Neural cell (in vitro differentiated cells): Measurements from ENCODE around the gene ZNF524. TPM values are rescaled to one million over a fixed set of nuclear protein-coding genes. Genes with fewer than 3 reads are reported as not detected.
A peak's percentile ranks its signal among the peaks of the same experiment; 100 is the strongest.

ENCODE experiments used
- H2AFZ ChIP-seq: fragments of 200-600, 300-800 bp; sonication (generic), shearing (Covaris generic); 2 replicates; pipeline ENCODE4 v1.6.0; 2014; ENCODE audit warnings: low read depth, mild to moderate bottlenecking, antibody characterized with exemption, low read length, moderate library complexity
- H3F3A ChIP-seq: fragments of 200-600 bp; shearing (Covaris generic); 2 replicates; pipeline ENCODE4 v1.6.1; 2016; ENCODE audit warnings: mild to moderate bottlenecking, moderate library complexity, mixed read lengths, antibody characterized with exemption, low read length; ENCODE audit not compliant: insufficient read depth, poor library complexity, severe bottlenecking
- H3K27ac ChIP-seq: fragments of 200-600, 300-800 bp; sonication (generic), shearing (Covaris generic); 2 replicates; pipeline ENCODE4 v1.5.1; 2014; ENCODE audit warnings: mild to moderate bottlenecking, low read length, moderate library complexity
- H3K27me3 ChIP-seq: fragments of 300-800, 200-600 bp; sonication (generic), shearing (Covaris generic); 2 replicates; pipeline ENCODE4 v1.6.0; 2014; ENCODE audit warnings: mild to moderate bottlenecking, low read depth, low read length, moderate library complexity; ENCODE audit not compliant: insufficient read depth
- H3K36me3 ChIP-seq: fragments of 300-800, 200-600 bp; sonication (generic), shearing (Covaris generic); 2 replicates; pipeline ENCODE4 v1.5.1; 2014; ENCODE audit warnings: mild to moderate bottlenecking, antibody characterized with exemption, low read length, moderate library complexity; ENCODE audit not compliant: insufficient read depth
- H3K4me2 ChIP-seq: fragments of 300-800, 200-600 bp; sonication (generic), shearing (Covaris generic); 2 replicates; pipeline ENCODE4 v1.6.0; 2014; ENCODE audit warnings: mild to moderate bottlenecking, low read length
- H3K4me3 ChIP-seq: fragments of 300-800, 200-600 bp; sonication (generic), shearing (Covaris generic); 2 replicates; pipeline ENCODE4 v1.5.1; 2014; ENCODE audit warnings: mild to moderate bottlenecking, low read length, moderate library complexity
- H3K79me2 ChIP-seq: fragments of 200-600 bp; shearing (Covaris generic); replicated peaks from 2 replicates; pipeline ENCODE4 v1.6.0; 2014; ENCODE audit warnings: mild to moderate bottlenecking, low read length, moderate library complexity; ENCODE audit not compliant: insufficient read depth
- H3K9ac ChIP-seq: fragments of 300-800, 200-600 bp; sonication (generic), shearing (Covaris generic); 2 replicates; pipeline ENCODE4 v1.6.1; 2016; ENCODE audit warnings: mild to moderate bottlenecking, low read length, mixed read lengths
- H3K9me2 ChIP-seq: fragments of 200-600 bp; shearing (Covaris generic); 2 replicates; pipeline ENCODE4 v1.6.1; 2016; ENCODE audit warnings: mild to moderate bottlenecking, low read length, mixed read lengths; ENCODE audit not compliant: insufficient read depth
- H3K9me3 ChIP-seq: fragments of 200-600, 300-800 bp; sonication (generic), shearing (Covaris generic); 2 replicates; pipeline ENCODE4 v1.6.1; 2016; ENCODE audit warnings: mild to moderate bottlenecking, mixed run types, low read length, moderate library complexity, mixed read lengths
- H4K20me1 ChIP-seq: fragments of 200-600 bp; shearing (Covaris generic); 2 replicates; pipeline ENCODE4 v1.6.1; 2016; ENCODE audit warnings: mild to moderate bottlenecking, mixed run types; ENCODE audit not compliant: insufficient read depth
- CTCF ChIP-seq: fragments of 450-650 bp; IDR thresholded peaks from 2 replicates; pipeline ENCODE4 v1.5.1; 2014; ENCODE audit warnings: antibody characterized with exemption, mild to moderate bottlenecking, moderate library complexity; ENCODE audit not compliant: poor library complexity, severe bottlenecking
- EP300 ChIP-seq: fragments of 450-650 bp; conservative IDR thresholded peaks from 2 replicates; pipeline ENCODE4 v1.6.1; 2014; ENCODE audit warnings: antibody characterized with exemption, mild to moderate bottlenecking, moderate library complexity; ENCODE audit not compliant: poor library complexity, severe bottlenecking
- EZH2 ChIP-seq: fragments of 200-600, 300-800 bp; shearing (Covaris generic), sonication (generic); IDR thresholded peaks from 2 replicates; pipeline ENCODE4 v1.6.1; 2014; ENCODE audit warnings: antibody characterized with exemption, low read length, borderline replicate concordance, mild to moderate bottlenecking; ENCODE audit not compliant: insufficient read depth, poor library complexity, severe bottlenecking
- MXI1 ChIP-seq: fragments of 450-650 bp; conservative IDR thresholded peaks from 2 replicates; pipeline ENCODE4 v1.6.1; 2014; ENCODE audit warnings: antibody characterized with exemption, mild to moderate bottlenecking; ENCODE audit not compliant: poor library complexity, severe bottlenecking
- POLR2AphosphoS5 ChIP-seq: IDR thresholded peaks from 2 replicates; pipeline ENCODE4 v1.6.1; 2012
- RAD21 ChIP-seq: fragments of 450-650 bp; conservative IDR thresholded peaks from 2 replicates; pipeline ENCODE4 v1.6.1; 2014; ENCODE audit warnings: antibody characterized with exemption, mild to moderate bottlenecking, moderate library complexity
- SMC3 ChIP-seq: fragments of 450-650 bp; conservative IDR thresholded peaks from 2 replicates; pipeline ENCODE4 v1.6.1; 2014; ENCODE audit warnings: antibody characterized with exemption, mild to moderate bottlenecking, moderate library complexity; ENCODE audit not compliant: poor library complexity
- TAF1 ChIP-seq: IDR thresholded peaks from 2 replicates; pipeline ENCODE4 v1.6.1; 2012; ENCODE audit warnings: low read depth
- polyA plus RNA-seq: library from polyadenylated mRNA; depleted of rRNA; stranded (reverse); fragments of >200 nt; gene quantifications from 2 replicates; pipeline ENCODE4 v1.2.3, GENCODE V29; 2014
- TF ChIP-seq, protein P1 (sequence below): IDR thresholded peaks from 2 replicates; pipeline ENCODE4 v1.6.1; 2012; ENCODE audit warnings: borderline replicate concordance

ZNF524 gene
- polyA plus RNA-seq, 1 donor from 2014 or later: 3.2 TPM

DNA sequence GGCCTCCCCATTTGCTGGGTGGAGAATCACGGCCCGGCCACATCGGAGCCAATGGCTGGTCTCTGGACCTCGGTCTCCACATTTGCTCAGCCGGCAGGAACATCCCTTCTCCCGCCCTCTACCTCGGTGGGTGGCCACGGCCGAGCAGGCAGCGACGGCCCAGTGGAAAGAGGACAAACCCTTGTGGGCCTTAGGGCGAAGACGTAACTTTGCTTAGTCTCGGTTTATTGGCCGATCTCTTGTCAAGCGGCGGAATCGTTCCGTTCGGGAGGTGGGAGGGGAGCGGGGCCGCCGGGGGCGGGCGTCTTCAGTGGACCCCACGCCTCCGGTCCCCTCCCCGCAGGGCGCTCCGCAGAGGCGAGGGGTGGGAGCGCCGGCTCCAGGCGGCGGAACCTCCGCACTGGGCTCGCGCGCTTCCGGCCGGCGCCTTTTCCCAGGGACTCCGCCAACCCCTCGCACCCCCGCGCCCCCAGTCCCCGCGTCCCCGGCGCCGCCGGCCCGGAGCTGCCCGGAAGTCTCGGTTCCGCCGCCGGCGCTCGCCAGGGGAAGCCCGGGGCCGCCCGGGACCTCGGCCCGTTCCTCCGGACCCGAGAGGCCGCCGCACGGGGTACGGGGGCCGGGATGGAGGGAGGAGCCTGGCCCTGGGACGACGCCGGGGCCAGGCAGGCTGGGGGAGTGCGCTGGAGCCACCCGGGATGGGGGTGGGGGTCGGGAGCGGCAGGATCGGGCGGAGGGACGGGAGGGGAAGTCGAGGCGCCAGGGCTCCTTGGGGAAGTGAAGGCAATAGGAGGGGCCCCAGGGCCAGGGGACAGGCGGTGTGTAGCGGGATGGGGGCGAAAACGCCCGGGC is 40.7 kb downstream of the ZNF524 start, which contains the start of gene ZNF580:
Gene ZNF580 (plus strand): TSS at position 426 of the 849 bp plus-strand sequence. CDS start 1,507 bp downstream, outside the sequence.
- TF ChIP-seq EP300: no peak
- TF ChIP-seq MXI1: no peak
- no peak for TF ChIP-seq TAF1
- TF ChIP-seq EZH2: no peak
- TF ChIP-seq CTCF: no peak
- no peak for TF ChIP-seq SMC3
- TF ChIP-seq, protein P1, sequence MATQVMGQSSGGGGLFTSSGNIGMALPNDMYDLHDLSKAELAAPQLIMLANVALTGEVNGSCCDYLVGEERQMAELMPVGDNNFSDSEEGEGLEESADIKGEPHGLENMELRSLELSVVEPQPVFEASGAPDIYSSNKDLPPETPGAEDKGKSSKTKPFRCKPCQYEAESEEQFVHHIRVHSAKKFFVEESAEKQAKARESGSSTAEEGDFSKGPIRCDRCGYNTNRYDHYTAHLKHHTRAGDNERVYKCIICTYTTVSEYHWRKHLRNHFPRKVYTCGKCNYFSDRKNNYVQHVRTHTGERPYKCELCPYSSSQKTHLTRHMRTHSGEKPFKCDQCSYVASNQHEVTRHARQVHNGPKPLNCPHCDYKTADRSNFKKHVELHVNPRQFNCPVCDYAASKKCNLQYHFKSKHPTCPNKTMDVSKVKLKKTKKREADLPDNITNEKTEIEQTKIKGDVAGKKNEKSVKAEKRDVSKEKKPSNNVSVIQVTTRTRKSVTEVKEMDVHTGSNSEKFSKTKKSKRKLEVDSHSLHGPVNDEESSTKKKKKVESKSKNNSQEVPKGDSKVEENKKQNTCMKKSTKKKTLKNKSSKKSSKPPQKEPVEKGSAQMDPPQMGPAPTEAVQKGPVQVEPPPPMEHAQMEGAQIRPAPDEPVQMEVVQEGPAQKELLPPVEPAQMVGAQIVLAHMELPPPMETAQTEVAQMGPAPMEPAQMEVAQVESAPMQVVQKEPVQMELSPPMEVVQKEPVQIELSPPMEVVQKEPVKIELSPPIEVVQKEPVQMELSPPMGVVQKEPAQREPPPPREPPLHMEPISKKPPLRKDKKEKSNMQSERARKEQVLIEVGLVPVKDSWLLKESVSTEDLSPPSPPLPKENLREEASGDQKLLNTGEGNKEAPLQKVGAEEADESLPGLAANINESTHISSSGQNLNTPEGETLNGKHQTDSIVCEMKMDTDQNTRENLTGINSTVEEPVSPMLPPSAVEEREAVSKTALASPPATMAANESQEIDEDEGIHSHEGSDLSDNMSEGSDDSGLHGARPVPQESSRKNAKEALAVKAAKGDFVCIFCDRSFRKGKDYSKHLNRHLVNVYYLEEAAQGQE: no peak
- TF ChIP-seq RAD21: no peak
- TF ChIP-seq POLR2AphosphoS5: no peak
- H3K9me2 ChIP-seq: no peaks in the 10 kb centered on the region
- H3K4me3 ChIP-seq: peak within 1 kb of the TSS; percentile 78
- H3K9me3 ChIP-seq: no peaks in the 10 kb centered on the region
- peak within 1 kb of the TSS; percentile 88 for H3K9ac ChIP-seq
- peaks cover 36% of the 10 kb centered on the region for H3K79me2 ChIP-seq
- no peaks in the 10 kb centered on the region for H3K27me3 ChIP-seq
- no peaks in the 10 kb centered on the region for H3F3A ChIP-seq
- peak within 1 kb of the TSS; percentile 91 for H3K4me2 ChIP-seq
- peak within 1 kb of the TSS; percentile 45 for H2AFZ ChIP-seq
- no peaks in the 10 kb centered on the region for H4K20me1 ChIP-seq
- no peaks in the 10 kb centered on the region for H3K36me3 ChIP-seq
- H3K27ac ChIP-seq: peak within 1 kb of the TSS; percentile 64

GRCh38 chr19:55641426-55642152 is 41.5 kb downstream of the ZNF524 start:
- H3K36me3 ChIP-seq: no peaks in the 10 kb centered on the region
- no peaks in the 10 kb centered on the region for H3K27me3 ChIP-seq
- H2AFZ ChIP-seq: peak overlapping the region; percentile 25
- no peaks in the 10 kb centered on the region for H3K9me2 ChIP-seq
- peak overlapping the region; percentile 88 for H3K9ac ChIP-seq
- H3F3A ChIP-seq: no peaks in the 10 kb centered on the region
- H3K9me3 ChIP-seq: no peaks in the 10 kb centered on the region
- TF ChIP-seq, protein P1: no peak
- TF ChIP-seq RAD21: no peak
- no peak for TF ChIP-seq EP300
- no peak for TF ChIP-seq POLR2AphosphoS5
- no peak for TF ChIP-seq TAF1
- H3K4me2 ChIP-seq: peak overlapping the region; percentile 91
- H3K27ac ChIP-seq: peak overlapping the region; percentile 64
- H3K4me3 ChIP-seq: peak overlapping the region; percentile 78
- H4K20me1 ChIP-seq: no peaks in the 10 kb centered on the region
- peaks cover 29% of the 10 kb centered on the region for H3K79me2 ChIP-seq
